Retina (tissue), 1 donor: ENCODE results near the gene NKAIN1.
A peak's percentile ranks its signal among the peaks of the same experiment; 100 is the strongest.
"Not testable (repeated sequence)": the region's sequence is repeated elsewhere in the genome, so short reads cannot be mapped to it uniquely, and the experiment has no call there.

Experiments used
- DNase-seq: peaks from one replicate; pipeline ENCODE4 v3.0.0-alpha.2; 2016

NKAIN1 gene

DNA sequence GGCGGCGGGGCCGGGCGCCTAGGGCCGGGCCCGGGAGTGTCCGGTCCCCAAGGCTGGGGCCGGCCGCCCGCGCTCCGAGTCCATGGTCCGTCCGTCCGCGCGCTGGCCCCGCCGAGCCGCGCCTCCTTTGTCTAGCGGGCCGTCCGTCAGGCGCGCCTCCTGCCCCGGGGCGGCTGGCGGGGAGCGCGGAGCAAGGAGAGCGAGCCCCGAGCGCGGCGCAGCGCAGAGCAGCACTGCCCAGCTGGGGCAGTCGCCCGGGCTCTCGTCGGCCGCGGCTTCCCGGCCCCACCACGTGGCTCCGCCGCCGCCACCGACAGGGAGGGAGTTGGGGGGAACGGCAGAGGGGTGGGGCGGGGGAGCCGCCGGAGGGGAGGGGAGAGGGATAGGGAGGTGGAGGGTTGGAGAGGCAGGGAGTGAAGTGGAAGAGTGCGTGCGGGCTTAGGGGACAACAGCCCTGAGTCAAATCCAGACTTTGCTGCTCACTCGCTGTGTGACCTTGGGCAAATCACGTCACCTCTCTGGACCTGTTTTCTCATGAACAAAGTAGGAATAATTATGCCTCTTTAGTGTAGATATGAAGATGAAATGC is at the start of gene NKAIN1:
NKAIN1 (minus strand) TSS at position 235 of the 589 bp plus-strand sequence. CDS start 340 bp downstream, outside the sequence.
- peak; percentile 64 for DNase-seq

- no peak for DNase-seq
These were observed 49.3 kb upstream of the NKAIN1 start for GRCh38 chr1:31289021-31289420.

DNA sequence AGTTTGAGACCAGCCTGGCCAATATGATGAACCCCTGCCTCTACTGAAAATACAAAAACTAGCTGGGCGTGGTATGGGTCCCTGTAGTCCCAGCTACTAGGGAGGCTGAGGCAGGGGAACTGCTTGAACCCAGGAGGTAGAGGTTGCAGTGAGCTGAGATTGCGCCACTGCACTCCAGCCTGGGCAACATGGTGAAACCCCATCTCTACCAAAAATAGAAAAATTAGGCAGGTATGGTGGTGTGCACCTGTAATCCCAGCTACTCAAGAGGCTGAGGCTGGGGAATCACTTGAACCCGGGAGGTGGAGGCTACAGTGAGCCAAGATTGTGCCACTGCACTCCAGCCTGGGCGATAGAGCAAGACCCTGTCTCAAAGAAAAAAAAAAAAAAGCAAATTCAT is 48.1 kb upstream of the NKAIN1 start:
- DNase-seq = not testable (repeated sequence)

DNA sequence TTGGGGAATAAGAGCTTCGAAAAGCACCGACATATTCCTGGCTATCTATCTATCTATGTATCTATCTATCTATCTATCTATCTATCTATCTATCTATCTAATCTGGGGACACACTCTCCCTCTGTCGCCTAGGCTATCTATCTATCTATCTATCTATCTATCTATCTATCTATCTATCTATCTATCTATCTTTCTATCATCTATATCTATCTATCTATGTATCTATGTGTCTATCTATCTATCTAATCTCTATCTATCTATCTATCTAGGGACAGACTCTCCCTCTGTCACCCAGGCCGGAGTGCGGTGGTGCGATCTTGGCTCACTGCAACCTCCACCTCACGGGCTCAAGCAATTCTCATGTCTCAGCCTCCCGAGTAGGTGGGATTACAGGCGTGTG is 42.7 kb upstream of the NKAIN1 start:
- DNase-seq = not testable (repeated sequence)

GRCh38 chr1:31273619-31274018 is 33.9 kb upstream of the NKAIN1 start:
- DNase-seq = no peak

- no peak for DNase-seq
These were observed 32.7 kb upstream of the NKAIN1 start for GRCh38 chr1:31272369-31272768.

GRCh38 chr1:31266547-31266946 is 26.9 kb upstream of the NKAIN1 start:
- DNase-seq = no peak

- no peak for DNase-seq
These were observed 25.2 kb upstream of the NKAIN1 start for GRCh38 chr1:31264790-31265386.

DNA sequence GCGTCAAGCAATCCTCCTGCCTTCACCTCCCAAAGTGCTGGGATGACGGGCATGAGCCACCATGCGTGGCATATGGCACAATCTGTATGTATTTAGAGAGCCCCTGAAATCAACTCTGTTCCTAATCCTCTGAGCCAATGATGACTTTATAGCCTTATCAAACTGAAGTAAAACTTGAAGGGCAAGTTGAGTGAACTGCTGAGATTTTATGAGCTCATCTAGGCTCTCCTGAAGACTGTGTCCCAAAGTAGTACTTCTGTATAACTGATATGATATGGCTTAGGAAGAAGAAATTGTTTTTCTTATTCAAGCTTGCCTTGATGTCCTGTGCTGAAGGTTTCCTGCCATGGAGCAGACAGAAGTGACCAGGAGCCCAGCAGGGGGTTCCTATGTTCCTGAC is 23.7 kb upstream of the NKAIN1 start:
- no peak for DNase-seq

DNA sequence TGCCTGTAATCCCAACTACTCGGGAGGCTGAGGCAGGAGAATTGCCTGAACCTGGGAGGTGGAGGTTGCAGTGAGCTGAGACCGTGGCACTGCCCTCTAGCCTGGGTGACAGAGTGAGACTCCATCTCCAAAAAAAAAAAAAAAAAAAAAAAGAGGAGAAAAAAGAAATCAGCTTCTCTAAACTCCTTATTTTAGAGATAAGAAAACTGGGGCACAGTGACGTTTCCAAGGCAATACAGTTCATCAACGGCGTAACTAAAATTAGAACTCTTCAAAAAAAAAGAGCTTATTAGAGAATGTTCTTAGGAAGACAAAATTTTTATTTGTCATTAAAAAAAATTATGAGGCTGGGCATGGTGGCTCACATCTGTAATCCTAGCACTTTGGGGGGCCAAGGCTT is 22.7 kb upstream of the NKAIN1 start:
- DNase-seq = not testable (repeated sequence)

- no peak for DNase-seq
These were observed 22.2 kb upstream of the NKAIN1 start for GRCh38 chr1:31261916-31262315.

DNA sequence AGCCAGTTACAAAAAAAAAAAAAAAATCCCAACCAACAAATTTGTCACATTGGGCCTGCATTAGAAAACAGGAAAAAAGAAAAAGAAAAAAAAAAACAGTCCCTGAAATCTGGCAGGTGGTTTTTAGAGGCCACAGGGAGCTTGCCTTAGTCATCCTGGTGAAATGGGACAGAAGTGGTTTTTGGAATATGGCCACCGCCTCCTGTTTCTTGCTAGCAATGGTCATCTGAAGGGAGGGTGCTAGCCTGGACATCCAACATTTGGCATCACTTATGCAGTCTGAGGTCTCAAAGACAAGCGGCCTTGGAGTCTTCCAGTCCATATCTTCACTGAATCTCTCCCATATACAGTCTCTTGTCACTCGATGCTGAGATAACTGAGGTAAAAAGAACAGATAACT is 20.1 kb upstream of the NKAIN1 start:
- DNase-seq = no peak

DNA sequence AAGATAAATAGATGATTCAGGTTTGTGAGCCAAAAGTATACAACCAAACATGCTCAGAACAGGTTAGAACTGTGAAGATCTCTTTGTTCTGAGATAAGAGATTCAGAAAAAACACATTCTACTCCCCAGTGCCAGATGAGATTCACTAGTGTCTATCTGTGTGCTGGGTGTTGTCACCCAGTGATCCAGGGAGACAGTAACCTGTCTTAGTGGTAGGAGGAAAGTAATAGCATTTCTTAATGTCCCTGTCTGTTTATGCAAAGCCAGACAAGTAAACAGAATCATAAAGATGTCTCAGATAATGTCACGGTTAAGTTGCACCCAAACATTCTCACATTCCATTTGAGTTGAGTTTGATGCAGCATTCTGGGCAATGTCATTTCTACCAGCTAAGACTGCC is 18.9 kb upstream of the NKAIN1 start:
- DNase-seq = no peak

DNA sequence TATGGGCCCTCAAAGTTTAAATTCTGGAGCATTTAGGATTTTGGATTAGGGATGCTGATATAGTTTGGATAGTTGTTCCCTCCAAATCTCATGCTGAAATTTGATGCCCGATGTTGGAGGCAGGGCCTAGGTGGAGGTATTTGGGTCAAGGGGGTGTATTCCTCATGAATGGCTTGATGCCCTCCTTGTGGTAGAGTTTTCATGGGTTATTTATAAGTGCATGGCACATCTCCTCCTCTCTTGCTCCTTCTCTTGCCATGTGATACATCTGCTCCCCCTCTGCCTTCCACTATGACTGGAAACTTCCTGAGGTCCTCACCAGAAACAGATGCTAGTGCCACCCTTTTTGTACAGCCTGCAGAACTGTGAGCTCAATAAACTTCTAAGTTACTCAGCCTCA is 17.5 kb upstream of the NKAIN1 start:
- no peak for DNase-seq

GRCh38 chr1:31249854-31250253 is 10.2 kb upstream of the NKAIN1 start:
- DNase-seq = no peak

GRCh38 chr1:31248276-31248675 is 8.6 kb upstream of the NKAIN1 start:
- DNase-seq = no peak

DNA sequence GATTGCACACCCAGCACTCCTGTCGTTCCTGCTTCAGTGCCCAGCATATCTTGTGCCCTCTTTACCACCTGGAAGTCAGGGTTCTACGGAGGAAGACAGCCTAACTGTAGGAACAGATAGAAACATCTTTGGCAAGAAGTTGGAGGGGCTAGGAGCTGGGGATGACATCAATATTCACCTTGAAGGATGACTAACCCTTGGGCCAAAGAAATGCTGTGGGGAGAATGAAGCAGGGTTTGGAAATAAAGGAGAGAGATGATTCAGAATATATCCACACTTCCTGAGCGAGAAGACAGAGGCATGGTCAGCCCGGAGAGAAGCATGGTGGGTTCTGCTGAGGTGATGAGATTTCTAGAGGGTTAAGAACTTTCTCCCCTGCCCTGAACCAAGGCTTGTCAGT is 4.6 kb upstream of the NKAIN1 start:
- DNase-seq = no peak

- DNase-seq = no peak
These were observed 4.0 kb upstream of the NKAIN1 start for GRCh38 chr1:31243501-31244286.

- no peak for DNase-seq
These were observed 1.6 kb upstream of the NKAIN1 start for GRCh38 chr1:31241321-31241720.

DNA sequence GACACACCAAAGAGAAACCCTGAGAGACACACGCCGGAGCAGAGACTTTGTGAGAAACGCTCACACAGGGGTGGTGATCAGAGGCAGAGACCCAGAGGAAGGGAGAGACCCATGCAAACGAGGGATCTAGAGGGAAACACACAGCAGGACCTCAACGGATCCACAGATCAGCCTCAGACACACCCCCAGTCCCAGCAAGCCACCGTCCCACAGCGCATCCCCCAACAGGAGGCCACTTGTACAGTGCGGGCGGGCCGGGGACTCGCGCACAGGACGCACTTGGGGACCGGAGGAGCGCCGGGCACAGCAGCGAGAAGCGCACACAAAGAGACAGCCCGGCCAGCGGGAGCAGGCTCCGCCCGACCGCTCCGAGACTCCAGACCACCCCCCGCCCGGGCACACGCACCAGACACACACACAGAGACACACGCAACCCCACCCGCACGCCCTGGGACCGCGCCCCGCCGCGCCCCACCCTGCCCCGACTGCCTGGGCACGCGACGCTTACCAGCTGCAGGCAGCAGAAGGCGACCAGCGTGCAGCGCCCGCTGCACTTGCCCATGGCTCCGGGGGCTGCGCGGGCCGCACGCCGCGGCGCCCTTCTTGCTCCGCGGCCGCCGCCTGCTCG is 587 bp downstream of the NKAIN1 start:
- DNase-seq = peak; percentile 89

GRCh38 chr1:31238612-31238985 is 1.1 kb downstream of the NKAIN1 start:
- no peak for DNase-seq

DNA sequence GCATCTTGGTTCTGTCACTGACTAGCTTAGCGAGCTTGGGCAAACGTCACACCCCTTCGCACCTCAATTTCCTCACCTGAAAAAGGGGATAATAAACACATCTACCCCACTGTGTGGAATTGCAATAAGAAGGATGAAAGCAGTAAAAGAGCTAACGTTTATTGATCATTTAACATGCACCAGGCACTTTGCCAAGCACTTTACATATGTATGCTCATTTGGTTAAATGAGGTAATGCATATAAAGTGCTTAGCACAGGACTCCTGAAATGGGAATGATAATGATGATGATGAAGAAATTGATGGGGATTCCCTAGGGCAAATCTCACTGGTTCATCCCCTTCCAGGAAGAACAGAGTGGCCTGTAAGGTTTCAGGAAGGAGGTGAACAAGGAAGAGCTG is 4.8 kb downstream of the NKAIN1 start:
- DNase-seq = no peak

DNA sequence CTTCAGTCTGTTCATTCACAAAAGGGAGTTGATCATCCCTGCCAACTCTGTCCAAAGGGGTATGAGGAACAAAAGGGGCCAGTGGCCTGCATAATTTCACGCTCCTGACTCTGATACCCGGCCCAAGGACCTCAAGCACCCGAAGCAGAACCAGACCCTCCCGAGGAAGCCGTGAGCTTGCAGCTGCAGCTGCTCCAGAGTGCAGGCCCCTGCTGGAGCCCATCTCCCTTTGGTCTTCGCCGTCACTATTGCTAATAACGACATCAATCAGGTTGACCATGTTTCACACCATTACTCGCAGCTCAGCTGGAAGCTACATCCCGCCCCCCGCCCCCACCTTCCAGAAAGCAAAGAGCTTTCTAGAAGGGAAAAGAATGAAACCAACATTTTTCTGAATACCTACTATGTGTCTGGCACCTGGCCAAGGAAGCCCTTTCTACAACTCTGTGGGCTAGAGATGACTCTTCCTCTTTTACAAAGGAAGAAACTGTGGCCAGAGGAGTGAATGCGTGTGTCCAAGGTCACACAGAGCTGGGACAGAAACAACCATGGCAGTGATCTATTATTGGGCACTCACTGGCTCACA is 5.5 kb downstream of the NKAIN1 start:
- DNase-seq = peak; percentile 57
